ENCODE data around the gene RYR2.

DNA sequence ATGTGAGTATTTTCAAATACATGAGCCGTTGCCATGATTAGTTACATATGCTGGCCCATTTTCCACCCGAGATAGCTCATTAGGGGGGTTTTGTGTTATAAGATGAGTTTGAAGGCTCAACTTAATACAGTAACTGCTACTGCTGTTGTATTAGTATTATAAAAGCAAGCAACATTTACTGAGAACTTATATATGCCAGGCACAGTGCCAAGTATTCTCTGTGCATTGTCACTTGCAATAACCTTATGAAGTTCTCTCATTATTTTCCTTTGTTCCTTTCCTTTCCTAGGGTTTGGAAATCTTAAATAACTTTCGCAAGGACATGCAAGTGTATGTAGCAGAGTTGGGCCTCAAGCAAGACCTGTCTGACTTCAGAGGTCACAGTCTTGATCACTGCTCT, 107.9 kb downstream of the RYR2 start:
- TF ChIP-seq ZC3H11A (IDR thresholded peaks at IDR 0.05) (no peak), KDM1A (IDR thresholded peaks at IDR 0.05; ENCODE audit: low read depth) (no peak), POLR2A (IDR thresholded peaks at IDR 0.05; ENCODE audit: low read length) (no peak), ESRRA (IDR thresholded peaks at IDR 0.05; ENCODE audit: borderline replicate concordance, low read length) (no peak), TFCP2L1 (CRISPR knock-in tag; IDR thresholded peaks at IDR 0.05) (no peak), RARB (CRISPR knock-in tag; IDR thresholded peaks at IDR 0.05) (no peak), BHLHE40 (IDR thresholded peaks at IDR 0.05; ENCODE audit: low read depth, low read length) (no peak), CHD2 (IDR thresholded peaks at IDR 0.05; ENCODE audit: low read length, partially characterized antibody) (no peak), SMC3 (IDR thresholded peaks at IDR 0.05) (no peak), CHD4 (IDR thresholded peaks at IDR 0.05; ENCODE audit: borderline replicate concordance) (no peak), EHF (CRISPR knock-in tag; IDR thresholded peaks at IDR 0.05) (no peak), SREBF2 (IDR thresholded peaks at IDR 0.05) (no peak)
- TF ChIP-seq, protein P1, sequence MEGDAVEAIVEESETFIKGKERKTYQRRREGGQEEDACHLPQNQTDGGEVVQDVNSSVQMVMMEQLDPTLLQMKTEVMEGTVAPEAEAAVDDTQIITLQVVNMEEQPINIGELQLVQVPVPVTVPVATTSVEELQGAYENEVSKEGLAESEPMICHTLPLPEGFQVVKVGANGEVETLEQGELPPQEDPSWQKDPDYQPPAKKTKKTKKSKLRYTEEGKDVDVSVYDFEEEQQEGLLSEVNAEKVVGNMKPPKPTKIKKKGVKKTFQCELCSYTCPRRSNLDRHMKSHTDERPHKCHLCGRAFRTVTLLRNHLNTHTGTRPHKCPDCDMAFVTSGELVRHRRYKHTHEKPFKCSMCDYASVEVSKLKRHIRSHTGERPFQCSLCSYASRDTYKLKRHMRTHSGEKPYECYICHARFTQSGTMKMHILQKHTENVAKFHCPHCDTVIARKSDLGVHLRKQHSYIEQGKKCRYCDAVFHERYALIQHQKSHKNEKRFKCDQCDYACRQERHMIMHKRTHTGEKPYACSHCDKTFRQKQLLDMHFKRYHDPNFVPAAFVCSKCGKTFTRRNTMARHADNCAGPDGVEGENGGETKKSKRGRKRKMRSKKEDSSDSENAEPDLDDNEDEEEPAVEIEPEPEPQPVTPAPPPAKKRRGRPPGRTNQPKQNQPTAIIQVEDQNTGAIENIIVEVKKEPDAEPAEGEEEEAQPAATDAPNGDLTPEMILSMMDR (IDR thresholded peaks at IDR 0.05) = no peak

Data from A549 (cell line).